SU-DHL-6 (cell line): Measurements from ENCODE around the gene SUCO.
"Not testable (repeated sequence)": the region's sequence is repeated elsewhere in the genome, so short reads cannot be mapped to it uniquely, and the experiment has no call there.

ENCODE experiments used
- H2AFZ ChIP-seq: fragments of 200-600 bp; sonication (generic); 2 replicates; pipeline ENCODE4 v1.6.1; 2014; ENCODE audit warnings: low read depth, mild to moderate bottlenecking, moderate library complexity, mixed read lengths, antibody characterized with exemption, low read length; ENCODE audit not compliant: severe bottlenecking
- H3F3A ChIP-seq: fragments of 200-600 bp; shearing (Covaris generic); 2 replicates; pipeline ENCODE4 v1.6.0; 2016; ENCODE audit warnings: antibody characterized with exemption, mild to moderate bottlenecking; ENCODE audit not compliant: insufficient read depth
- H3K27ac ChIP-seq: fragments of 200-600 bp; sonication (generic); 2 replicates; pipeline ENCODE4 v1.5.1; 2016; ENCODE audit warnings: low read depth, mild to moderate bottlenecking, low read length, moderate library complexity, mixed read lengths
- H3K27me3 ChIP-seq: fragments of 200-600 bp; sonication (generic), shearing (Covaris generic); 2 replicates; pipeline ENCODE4 v1.6.0; 2014; ENCODE audit warnings: mild to moderate bottlenecking, low read length
- H3K36me3 ChIP-seq: fragments of 200-600 bp; sonication (generic); 2 replicates; pipeline ENCODE4 v1.6.1; 2014; ENCODE audit warnings: mild to moderate bottlenecking, low read length, mixed read lengths
- H3K4me2 ChIP-seq: fragments of 300-600, 200-600 bp; shearing (Covaris generic), sonication (generic); 2 replicates; pipeline ENCODE4 v1.6.0; 2014; ENCODE audit warnings: low read length, low read depth, mild to moderate bottlenecking; ENCODE audit not compliant: poor library complexity, severe bottlenecking
- H3K4me3 ChIP-seq: fragments of 200-600 bp; sonication (generic); 2 replicates; pipeline ENCODE4 v1.5.1; 2014; ENCODE audit warnings: antibody characterized with exemption, low read length, mild to moderate bottlenecking, mixed read lengths; ENCODE audit not compliant: insufficient read depth, poor library complexity, severe bottlenecking
- H3K79me2 ChIP-seq: fragments of 200-600 bp; sonication (generic); 2 replicates; pipeline ENCODE4 v1.6.1; 2014; ENCODE audit warnings: mild to moderate bottlenecking, low read length, moderate library complexity; ENCODE audit not compliant: insufficient read depth
- H3K9ac ChIP-seq: fragments of 200-600 bp; sonication (generic); 2 replicates; pipeline ENCODE4 v1.7.0; 2014; ENCODE audit warnings: mild to moderate bottlenecking, low read length
- H3K9me2 ChIP-seq: fragments of 200-600 bp; sonication (generic); replicated peaks from 2 replicates; pipeline ENCODE4 v1.6.1; 2014; ENCODE audit warnings: low read length; ENCODE audit not compliant: insufficient read depth
- H3K9me3 ChIP-seq: fragments of 200-600 bp; sonication (generic); 2 replicates; pipeline ENCODE4 v1.6.1; 2014; ENCODE audit warnings: low read length, mixed read lengths; ENCODE audit not compliant: insufficient read depth
- H4K20me1 ChIP-seq: fragments of 200-600 bp; sonication (generic); 2 replicates; pipeline ENCODE4 v1.6.1; 2014; ENCODE audit warnings: low read depth, mild to moderate bottlenecking, antibody characterized with exemption, low read length, moderate library complexity, mixed read lengths
- EZH2phosphoT487 ChIP-seq: fragments of 200-600 bp; sonication (generic), shearing (Covaris generic); conservative IDR thresholded peaks from 2 replicates; pipeline ENCODE4 v1.6.1; 2018; ENCODE audit warnings: mild to moderate bottlenecking, antibody characterized with exemption, low read length, moderate library complexity, mixed read lengths
- TF ChIP-seq, protein P1 (sequence below): fragments of 200-600 bp; sonication (generic); IDR thresholded peaks from one replicate; pipeline ENCODE4 v1.5.1; 2017; ENCODE audit warnings: antibody characterized with exemption, mild to moderate bottlenecking, low read length, moderate library complexity; ENCODE audit not compliant: insufficient read depth, poor library complexity, severe bottlenecking

The SUCO gene

DNA sequence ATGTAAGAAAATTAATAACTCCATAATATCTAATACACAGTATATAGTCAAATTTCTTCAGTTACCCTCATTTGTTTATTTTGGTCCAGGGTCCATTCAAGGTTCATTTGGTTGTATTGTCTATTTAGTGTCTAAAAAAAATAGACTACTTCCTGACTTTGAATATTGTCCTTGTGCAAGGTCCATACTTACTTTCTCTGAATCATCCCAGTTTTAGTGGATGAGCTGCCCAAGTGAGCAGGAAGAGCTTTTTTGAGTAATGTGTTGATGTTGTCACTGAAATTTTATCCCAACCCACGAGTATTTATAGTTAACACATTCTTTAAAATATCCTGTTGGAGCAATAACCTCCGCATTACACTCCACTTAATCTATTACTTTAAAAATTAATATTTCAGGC lies 80.3 kb downstream of the SUCO start:
- H3K36me3 ChIP-seq, result peaks cover 4% of the 10 kb centered on the region; the same call in 1 of the 2 replicates

DNA sequence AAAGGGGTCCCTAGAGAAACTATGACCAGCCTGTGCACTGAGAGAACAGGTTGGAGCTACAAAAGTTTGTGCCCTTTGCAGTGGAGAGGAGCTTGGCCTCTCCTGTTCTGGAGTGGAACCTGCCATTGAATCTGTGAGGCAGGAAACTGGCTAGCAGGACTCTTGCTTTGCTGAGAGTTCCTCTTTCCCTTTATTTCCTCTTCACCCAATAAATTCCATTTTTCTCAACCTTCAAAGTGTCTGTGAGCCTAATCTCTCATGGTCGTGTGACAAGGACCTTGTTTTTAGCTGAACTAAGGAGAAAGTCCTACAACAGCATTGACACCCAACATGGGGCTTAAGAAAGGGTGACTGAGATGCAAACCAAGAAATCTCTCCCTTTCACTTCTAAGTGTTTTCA lies 83.2 kb downstream of the SUCO start:
- no peak for TF ChIP-seq EZH2phosphoT487
- TF ChIP-seq, protein P1, sequence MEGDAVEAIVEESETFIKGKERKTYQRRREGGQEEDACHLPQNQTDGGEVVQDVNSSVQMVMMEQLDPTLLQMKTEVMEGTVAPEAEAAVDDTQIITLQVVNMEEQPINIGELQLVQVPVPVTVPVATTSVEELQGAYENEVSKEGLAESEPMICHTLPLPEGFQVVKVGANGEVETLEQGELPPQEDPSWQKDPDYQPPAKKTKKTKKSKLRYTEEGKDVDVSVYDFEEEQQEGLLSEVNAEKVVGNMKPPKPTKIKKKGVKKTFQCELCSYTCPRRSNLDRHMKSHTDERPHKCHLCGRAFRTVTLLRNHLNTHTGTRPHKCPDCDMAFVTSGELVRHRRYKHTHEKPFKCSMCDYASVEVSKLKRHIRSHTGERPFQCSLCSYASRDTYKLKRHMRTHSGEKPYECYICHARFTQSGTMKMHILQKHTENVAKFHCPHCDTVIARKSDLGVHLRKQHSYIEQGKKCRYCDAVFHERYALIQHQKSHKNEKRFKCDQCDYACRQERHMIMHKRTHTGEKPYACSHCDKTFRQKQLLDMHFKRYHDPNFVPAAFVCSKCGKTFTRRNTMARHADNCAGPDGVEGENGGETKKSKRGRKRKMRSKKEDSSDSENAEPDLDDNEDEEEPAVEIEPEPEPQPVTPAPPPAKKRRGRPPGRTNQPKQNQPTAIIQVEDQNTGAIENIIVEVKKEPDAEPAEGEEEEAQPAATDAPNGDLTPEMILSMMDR, result no peak
- Histone ChIP-seq H3K36me3 (no peaks in the 10 kb centered on the region), H3K4me2 (no peak overlapping the region), H3K9me2 (no peaks in the 10 kb centered on the region), H3K9ac (no peak overlapping the region), H3K27me3 (no peaks in the 10 kb centered on the region), H4K20me1 (no peaks in the 10 kb centered on the region), H3F3A (no peaks in the 10 kb centered on the region), H3K4me3 (no peak overlapping the region), H3K79me2 (no peaks in the 10 kb centered on the region), H2AFZ (no peak overlapping the region), H3K27ac (no peak overlapping the region), H3K9me3 (no peaks in the 10 kb centered on the region)

More for the DNA sequence above, 80.3 kb downstream of the SUCO start:
- Histone ChIP-seq H3K27me3 (no peaks in the 10 kb centered on the region), H3K27ac (no peak overlapping the region), H2AFZ (no peak overlapping the region), H3K9ac (no peak overlapping the region), H3K9me3 (no peaks in the 10 kb centered on the region), H3K9me2 (no peaks in the 10 kb centered on the region), H3K4me3 (no peak overlapping the region), H3K4me2 (no peak overlapping the region), H3F3A (no peaks in the 10 kb centered on the region), H4K20me1 (no peaks in the 10 kb centered on the region), H3K79me2 (no peaks in the 10 kb centered on the region)
- TF ChIP-seq, protein P1, result no peak
- no peak for TF ChIP-seq EZH2phosphoT487

DNA sequence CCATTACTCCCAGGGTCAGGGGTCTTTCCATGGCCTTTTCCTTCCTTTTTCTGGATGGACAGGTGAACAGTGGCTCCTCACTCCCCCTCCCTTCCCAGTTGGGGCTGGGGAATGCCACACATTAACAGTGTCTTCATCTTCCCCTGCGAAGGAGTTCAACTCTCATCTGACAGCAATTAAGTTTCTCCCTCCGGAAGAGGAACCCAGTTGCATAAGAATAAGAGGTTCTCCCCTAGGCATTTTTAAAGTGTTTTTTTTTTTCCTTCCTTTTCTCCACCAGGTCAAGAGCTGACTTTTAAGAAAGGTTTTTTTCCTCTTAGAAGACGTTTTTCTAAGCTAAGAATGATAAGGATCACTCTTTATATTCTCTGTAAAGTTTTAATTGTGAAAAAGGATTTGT lies 83.7 kb downstream of the SUCO start:
- no peak overlapping the region for H3K4me3 ChIP-seq
- no peaks in the 10 kb centered on the region for H4K20me1 ChIP-seq
- H2AFZ ChIP-seq, result no peak overlapping the region
- H3K27me3 ChIP-seq, result no peaks in the 10 kb centered on the region
- H3K27ac ChIP-seq, result no peak overlapping the region
- TF ChIP-seq EZH2phosphoT487, result no peak
- TF ChIP-seq, protein P1, result no peak
- H3K4me2 ChIP-seq, result no peak overlapping the region
- no peaks in the 10 kb centered on the region for H3K9me2 ChIP-seq
- no peaks in the 10 kb centered on the region for H3F3A ChIP-seq
- H3K9ac ChIP-seq, result no peak overlapping the region
- H3K79me2 ChIP-seq, result no peaks in the 10 kb centered on the region
- H3K9me3 ChIP-seq, result no peaks in the 10 kb centered on the region
- no peaks in the 10 kb centered on the region for H3K36me3 ChIP-seq

DNA sequence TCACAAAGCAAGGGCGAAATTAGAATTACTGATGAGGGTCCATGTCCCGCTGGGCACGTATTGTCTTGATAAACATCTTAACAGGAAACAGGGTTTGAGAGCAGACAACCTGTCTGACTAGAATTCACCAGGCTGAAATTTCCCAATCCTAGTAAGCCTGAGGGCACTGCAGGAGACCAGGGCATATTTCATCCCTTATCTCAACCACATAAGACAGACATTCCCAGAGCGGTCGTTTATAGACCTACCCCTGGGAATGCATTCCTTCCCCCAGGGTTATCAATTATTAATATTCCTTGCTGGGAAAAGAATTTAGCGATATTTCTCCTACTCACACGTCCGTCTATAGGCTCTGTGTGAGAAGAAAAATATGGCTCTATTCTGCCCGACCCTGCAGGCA lies 87.7 kb downstream of the SUCO start:
- not testable (repeated sequence) for H3K27ac ChIP-seq, H2AFZ ChIP-seq, H4K20me1 ChIP-seq, H3K9ac ChIP-seq, H3K9me2 ChIP-seq, H3K79me2 ChIP-seq, H3K27me3 ChIP-seq, H3K4me3 ChIP-seq, H3K36me3 ChIP-seq, H3K4me2 ChIP-seq, H3F3A ChIP-seq, H3K9me3 ChIP-seq
